EH (cell line): ENCODE results near the gene TSPAN18.
A peak's percentile ranks its signal among the peaks of the same experiment; 100 is the strongest.

Source experiments
- DNase-seq: peaks from one replicate; pipeline ENCODE4 v3.0.0-alpha.2; 2015; ENCODE audit warnings: low read depth

The TSPAN18 gene

DNA sequence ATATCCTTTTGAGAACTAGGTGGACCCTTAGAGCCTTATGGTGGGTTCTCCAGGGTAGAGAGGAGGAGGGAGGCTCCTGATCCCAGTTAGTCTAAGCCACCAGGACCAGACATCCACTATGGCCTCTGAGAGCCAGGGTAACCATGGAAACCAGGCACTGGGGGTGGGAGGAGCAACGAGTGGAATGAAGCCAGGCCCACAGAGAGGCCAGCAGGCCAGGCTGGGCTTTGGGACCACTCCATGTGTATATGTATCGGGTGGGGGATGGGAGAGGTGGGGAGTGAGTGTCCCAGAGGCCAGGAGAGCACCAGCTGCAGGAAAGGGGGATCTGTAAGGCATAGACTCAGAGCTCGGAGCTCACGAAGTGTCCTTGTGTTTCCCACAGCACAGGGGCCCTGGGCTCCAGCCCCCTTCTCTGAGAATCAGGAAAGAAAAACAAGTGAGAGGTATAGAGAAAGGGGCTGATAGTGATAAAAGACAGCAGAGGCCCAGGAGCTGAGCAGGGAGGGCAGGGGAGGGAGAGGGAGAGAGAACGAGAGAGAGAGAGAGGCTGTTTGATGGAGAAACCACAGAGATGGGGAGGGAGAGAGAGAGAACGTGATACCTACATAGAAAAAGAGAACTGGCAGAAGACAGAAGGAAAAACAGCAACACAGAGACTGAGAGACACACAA is 15.5 kb upstream of the TSPAN18 start:
- no peak for DNase-seq

DNA sequence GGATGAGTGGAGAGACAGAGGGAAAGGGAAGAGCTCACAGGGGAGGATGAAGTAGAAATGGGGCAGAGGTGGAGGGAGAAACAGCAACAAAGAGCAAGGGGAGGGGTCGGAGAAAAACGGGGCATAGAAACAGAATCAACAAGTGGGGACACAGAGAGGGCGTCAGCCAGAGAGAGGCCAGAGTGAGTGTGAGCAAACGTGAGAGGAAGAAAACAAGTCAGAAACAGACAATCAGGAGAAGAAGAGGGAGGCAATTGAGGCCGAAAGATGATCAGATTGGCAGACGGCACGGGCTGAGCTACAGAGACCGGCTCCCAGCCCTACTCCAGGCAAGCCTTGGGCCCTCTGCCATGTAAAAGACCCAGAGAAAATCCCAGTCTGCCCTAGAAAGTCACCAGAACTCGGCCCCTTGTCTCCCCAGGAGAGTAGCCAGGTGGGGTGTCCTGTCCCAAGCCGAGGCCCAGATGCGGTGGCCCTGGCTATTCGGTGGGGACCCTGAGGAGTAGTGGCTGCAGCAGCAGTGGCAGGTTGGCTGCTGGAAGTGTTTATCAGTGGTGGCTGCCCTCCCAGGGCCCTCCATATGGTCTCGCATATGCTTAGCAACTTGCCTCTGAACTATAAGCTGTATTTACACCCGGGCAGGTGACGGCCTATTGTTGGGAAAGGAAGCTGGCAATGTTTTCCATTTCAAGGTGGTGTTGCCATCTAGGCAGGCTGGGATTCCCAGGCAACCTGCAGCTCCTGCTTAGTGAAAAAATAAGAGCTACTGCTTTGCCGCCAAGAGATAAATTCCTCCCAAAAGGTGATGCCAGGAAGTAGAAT is 14.8 kb upstream of the TSPAN18 start:
- no peak for DNase-seq

GRCh38 chr11:44713022-44713421 is 13.7 kb upstream of the TSPAN18 start:
- no peak for DNase-seq

GRCh38 chr11:44716256-44716655 is 10.5 kb upstream of the TSPAN18 start:
- DNase-seq, result no peak

- no peak for DNase-seq
These were observed 8.7 kb upstream of the TSPAN18 start for GRCh38 chr11:44718057-44718456.

GRCh38 chr11:44718612-44719390 is 8.0 kb upstream of the TSPAN18 start:
- DNase-seq, result no peak

DNA sequence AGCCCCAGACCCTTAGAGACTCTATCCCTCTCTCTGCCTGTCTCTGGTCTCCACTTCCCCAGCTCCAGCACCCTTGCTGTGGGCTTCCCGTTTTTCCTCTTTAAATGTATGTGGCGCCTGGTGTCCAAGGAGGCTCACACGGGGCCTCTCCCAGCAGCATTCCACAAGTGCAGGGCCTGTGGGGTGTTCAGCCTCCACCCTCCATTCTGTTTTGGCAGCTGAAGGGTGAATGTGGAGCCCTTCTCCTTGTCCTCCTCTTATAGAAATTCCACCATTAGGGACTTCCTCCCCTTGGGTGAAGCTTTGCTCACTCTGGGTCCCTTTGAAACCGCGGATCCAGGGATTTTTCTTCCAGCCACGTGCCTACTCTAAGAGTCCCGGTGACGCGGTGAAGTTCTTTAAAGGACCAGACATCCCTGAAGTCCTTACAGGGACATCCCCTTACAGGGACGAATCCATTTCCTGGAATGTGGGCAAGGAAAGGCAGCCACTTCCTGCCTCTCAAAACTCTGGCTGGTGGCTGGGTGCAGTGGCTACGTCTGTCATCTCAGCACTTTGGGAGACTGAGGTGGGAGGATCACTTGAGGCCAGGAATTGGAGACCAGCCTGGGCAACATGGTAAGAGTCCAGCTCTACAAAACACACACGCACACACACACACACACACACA is 1.6 kb upstream of the TSPAN18 start:
- DNase-seq, result peak; percentile 10

GRCh38 chr11:44725757-44726282 is 942 bp upstream of the TSPAN18 start:
- no peak for DNase-seq

GRCh38 chr11:44727114-44727372 is 281 bp downstream of the TSPAN18 start:
- DNase-seq, result no peak

DNA sequence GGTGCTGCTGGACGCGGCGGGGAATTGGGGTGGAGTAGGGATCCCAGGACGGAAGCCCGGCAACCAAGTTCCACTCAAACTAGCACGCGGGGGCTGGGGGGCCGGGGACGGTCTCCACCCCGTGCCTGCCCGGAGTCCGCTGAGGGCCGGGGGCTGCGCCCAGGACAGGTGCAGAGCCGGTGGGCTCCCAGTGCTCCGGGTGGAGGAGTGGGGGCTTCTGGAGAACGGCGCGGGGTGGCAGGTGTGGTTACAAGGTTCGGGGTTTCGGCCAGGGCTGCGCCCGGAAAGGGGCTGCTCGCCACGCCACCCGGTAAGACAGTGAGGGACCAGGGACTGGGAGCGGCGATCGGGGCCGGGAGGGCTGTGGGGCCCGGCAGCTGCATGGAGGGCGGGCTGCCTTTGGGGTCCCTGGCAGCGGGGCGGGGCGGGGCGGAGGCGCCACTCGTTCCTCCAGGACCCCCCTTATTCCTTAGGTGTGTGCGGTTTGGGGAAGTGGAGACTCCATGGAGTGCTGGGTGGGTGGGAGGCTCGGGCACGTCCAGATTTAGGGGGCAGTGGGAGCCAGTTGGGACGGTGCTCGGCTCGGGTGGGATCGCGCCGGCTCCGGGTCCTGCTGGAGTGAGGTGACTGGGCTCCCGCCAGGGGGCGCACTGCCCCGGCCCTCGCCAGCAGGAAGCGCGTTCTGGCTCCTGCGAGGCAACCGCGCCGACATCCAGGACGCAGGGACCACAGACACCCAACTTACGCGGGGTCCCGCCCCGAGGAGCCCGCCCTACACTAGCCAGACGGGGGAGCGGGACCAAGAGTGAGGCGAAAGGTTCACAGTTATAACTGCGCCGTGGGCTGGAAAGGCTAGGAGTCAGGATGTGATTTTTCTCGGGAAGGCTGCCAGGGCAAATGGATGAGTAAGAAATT is 868 bp downstream of the TSPAN18 start:
- DNase-seq, result peak; percentile 65

DNA sequence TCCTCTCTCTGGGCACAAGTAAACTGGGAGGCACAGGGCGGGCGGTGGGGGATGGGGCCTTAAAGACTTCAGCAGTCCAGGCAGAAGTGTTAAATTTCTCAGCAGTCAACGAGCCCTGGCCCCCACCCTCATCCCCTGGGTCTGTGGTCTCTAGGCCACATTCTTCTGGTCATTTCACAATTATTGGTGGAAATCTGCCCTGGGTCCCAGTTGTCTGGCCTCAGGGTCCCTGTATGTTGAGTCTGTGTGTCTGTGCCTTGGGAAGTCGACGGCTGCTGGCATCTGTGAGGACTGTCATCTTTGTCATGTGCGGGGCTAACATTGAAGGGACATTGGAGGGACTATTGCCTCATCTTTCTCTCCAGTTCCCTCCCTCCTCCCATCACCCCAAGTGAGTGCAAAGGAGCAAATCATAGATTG is 1.7 kb downstream of the TSPAN18 start:
- DNase-seq, result no peak

- no peak for DNase-seq
These were observed 2.3 kb downstream of the TSPAN18 start for GRCh38 chr11:44729063-44729462.

DNA sequence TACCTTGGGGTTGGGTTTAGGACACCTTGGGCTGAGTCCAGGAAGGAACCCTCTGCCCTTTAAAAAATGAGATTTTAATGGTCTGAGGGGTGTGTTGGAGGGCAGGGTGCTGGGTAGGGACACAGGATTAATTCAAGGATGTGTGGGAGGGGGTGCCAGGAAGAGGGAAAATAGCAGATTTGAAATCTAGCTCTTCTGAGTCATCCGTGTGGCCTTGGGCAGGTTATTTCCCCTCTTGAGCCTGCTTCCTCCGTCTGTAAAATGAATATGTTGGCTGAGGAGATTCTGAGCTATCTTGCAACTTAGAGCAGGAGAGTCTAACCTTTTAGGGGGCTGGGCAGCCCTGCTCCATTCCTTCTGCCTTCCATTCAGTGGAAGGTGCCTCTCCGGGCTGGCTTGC is 3.0 kb downstream of the TSPAN18 start:
- DNase-seq, result no peak

GRCh38 chr11:44730775-44731174 is 4.0 kb downstream of the TSPAN18 start:
- no peak for DNase-seq

DNA sequence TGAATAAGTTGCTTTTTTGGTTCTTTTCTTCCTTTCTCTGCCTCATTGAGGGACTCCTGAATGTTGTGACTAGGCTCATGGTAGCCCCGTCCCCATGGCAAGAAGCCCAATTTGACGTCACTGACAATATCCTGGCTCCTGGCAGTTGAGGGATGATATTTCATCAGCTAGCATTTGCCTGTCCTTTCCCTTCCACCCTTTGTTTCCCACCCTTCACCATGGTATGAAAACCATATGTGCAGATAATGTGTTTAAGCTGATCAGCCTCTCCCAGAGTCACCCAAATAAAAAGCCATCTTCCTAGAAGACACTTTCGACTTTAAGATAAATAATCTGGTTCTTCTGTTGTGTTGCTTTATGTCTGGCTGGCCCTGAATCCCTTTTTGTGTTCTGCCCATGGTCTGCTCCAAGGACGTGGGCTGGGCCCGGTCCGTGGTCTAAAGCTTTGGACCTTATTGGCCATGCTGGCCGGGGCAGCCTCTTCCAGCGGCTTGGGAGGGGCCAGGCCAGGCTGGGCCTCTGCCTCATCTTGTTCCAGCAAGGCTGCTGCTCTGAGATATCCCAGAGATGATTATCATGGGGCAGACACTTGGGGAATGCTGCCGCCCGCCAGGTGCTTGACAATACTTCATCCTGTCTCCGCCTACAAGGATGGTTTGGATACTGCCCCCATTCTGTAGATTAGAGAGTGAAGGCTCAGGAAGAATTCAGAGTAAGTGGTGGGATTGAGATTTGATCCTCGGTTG is 5.1 kb downstream of the TSPAN18 start:
- peak; percentile 6 for DNase-seq

DNA sequence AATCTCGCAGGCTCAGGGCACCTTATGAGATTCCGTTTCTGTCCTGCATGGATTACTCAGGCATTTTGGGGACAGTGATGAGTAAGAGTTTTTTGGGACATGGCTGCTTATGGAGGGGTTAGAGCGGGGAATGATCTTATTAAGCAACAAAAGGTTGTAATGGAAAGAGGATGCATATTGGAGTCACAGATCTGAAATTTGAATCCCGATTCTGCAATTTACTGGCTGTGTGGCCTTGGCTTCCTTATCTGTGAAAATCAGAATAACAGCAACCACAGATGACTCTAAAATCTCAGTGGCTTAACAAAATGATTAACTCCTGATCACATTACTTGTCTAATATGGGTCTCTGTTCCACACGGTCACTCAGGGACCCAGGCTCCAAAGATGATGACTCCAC is 5.8 kb downstream of the TSPAN18 start:
- DNase-seq, result no peak

GRCh38 chr11:44733877-44734276 is 7.1 kb downstream of the TSPAN18 start:
- no peak for DNase-seq

DNA sequence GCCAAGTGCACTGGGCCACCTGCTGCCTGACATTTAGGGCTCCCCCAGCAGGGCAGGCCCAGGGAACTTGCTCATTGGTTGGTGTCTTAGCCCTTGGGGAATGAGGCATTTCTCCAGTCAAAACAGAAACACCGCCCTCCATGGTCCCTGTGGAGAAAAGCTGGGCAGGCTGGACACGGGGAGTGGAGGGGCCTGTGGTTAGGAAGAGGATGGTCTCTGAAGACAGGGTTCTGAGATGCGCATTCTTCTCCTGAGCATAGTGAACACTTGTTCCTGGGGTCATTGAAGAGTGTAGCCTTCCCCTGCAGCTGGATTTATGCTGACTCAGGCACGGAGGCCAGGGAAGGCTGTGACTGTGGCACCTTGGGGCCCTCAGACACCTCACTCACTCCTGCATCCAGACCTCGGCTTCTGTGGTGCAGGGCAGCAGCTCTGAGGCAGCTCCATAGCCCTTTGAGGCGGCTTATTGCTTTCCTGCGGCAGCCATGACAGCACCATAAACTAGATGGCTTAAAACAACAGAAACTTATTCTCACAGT is 8.2 kb downstream of the TSPAN18 start:
- DNase-seq, result no peak

GRCh38 chr11:44736791-44737190 is 10.0 kb downstream of the TSPAN18 start:
- DNase-seq, result no peak
